HL-60 (cell line): ENCODE results near the gene SRRM5.
"Not testable (repeated sequence)": the region's sequence is repeated elsewhere in the genome, so short reads cannot be mapped to it uniquely, and the experiment has no call there.

Source experiments
- DNase-seq, 2 experiments: peaks; one replicate each; pipeline ENCODE4 v3.0.0-alpha.2; 2010 to 2020; ENCODE audit warnings: low read depth in 1 of 2, low spot score in 1 of 2
- H3K27ac ChIP-seq: fragments of 250-450 bp; sonication (Bioruptor Pico); replicated peaks from 2 replicates; pipeline ENCODE4 v1.5.1; 2020; ENCODE audit warnings: mild to moderate bottlenecking, moderate library complexity
- H3K27me3 ChIP-seq: fragments of 250-450 bp; sonication (Bioruptor Pico); 2 replicates; pipeline ENCODE4 v1.5.1; 2021; ENCODE audit warnings: mild to moderate bottlenecking, moderate library complexity; ENCODE audit not compliant: insufficient read depth, poor library complexity, severe bottlenecking
- H3K4me3 ChIP-seq: replicated peaks from 2 replicates; pipeline ENCODE4 v1.5.1; 2011; ENCODE audit warnings: mild to moderate bottlenecking, control low read depth, low read length; ENCODE audit not compliant: insufficient read depth
- CTCF ChIP-seq: IDR thresholded peaks from one replicate; pipeline ENCODE4 v1.5.1; 2011; ENCODE audit warnings: low read length, control low read depth, inconsistent platforms; ENCODE audit not compliant: insufficient read depth
- GABPA ChIP-seq: IDR thresholded peaks from 2 replicates; pipeline ENCODE4 v1.6.1; 2012; ENCODE audit warnings: low read depth
- POLR2AphosphoS5 ChIP-seq: IDR thresholded peaks from 2 replicates; pipeline ENCODE4 v1.6.1; 2012; ENCODE audit warnings: low read depth
- REST ChIP-seq: IDR thresholded peaks from 2 replicates; pipeline ENCODE4 v1.6.1; 2012; ENCODE audit warnings: low read depth; ENCODE audit not compliant: insufficient replicate concordance
- SPI1 ChIP-seq: IDR thresholded peaks from 2 replicates; pipeline ENCODE4 v1.6.1; 2012; ENCODE audit warnings: low read depth, mild to moderate bottlenecking, borderline replicate concordance

The SRRM5 gene

DNA sequence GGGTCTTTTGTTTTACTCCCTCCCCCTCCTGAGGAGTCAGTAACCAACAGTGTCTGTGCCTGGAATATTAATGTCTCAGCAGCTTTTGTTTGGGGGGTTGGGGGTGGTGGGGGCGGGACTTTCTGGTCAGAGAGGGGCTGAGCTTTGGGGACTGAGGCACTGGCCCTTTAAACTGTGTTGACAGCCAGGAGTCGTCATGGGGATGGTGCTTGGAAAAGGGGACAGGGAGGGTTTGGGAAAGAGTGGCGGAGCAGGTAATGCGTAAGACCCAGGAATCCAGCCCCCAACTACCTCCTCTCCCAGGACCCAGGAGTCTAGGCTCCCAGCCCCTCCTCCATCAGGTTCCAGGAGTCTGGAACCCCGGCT is 22.6 kb downstream of the SRRM5 start:
- DNase-seq, result no peak
- Histone ChIP-seq H3K4me3 (no peak overlapping the region), H3K27me3 (peaks cover 27% of the 10 kb centered on the region), H3K27ac (no peak overlapping the region)
- TF ChIP-seq CTCF (no peak), REST (no peak), POLR2AphosphoS5 (no peak), GABPA (no peak), SPI1 (no peak)

DNA sequence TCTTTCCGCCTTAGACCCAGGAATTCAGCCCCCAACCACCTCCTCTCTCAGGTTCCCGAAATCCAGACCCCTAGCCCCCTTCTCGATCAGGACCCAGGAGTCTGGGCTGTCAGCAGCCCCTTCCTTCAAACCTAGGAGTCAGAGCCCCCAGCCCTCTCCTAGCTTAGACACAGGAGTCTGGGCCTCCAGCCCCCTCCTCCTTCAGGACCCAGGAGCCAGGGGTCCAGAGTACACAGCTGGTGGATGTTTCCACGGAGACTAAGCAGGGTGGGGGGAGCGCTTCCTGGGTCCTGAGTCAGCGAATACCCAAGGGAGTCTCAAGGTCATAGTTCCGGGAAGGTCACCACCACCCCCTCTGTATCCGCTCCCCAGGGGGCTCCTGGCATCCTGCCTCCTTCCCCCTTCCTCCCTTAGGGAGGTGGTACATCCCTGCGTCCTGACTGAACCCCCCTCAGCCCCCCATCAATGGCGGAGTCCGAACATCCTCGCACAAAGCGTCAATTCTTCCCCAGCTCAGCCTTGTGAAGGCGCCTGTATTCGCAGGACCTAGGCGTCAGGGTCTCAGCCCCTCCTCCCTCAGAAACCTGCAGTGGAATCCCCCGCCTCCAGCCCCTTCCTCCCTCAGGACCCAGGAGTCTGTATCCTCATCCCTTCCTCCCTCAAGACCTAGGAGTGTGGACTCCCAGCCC is 23.1 kb downstream of the SRRM5 start:
- no peak for DNase-seq
- no peak for TF ChIP-seq GABPA
- no peak for TF ChIP-seq SPI1
- no peak for TF ChIP-seq REST
- no peak for TF ChIP-seq POLR2AphosphoS5
- TF ChIP-seq CTCF, result no peak
- Histone ChIP-seq H3K27me3 (peaks cover 29% of the 10 kb centered on the region), H3K27ac (no peak overlapping the region), H3K4me3 (no peak overlapping the region)

DNA sequence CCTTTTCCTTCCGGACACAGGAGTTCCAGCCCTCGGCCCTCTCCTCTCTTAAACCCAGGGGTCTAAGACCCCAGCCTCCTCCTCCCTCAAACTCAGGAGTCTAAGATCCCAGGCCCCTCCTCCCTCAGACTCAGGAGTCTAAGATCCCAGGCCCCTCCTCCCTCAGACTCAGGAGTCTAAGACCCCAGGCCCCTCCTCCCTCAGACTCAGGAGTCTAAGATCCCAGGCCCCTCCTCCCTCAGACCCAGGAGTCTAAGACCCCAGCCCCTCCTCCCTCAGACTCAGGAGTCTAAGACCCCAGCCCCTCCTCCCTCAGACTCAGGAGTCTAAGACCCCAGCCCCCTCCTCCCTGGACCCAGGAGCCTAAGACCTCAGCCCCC is 23.7 kb downstream of the SRRM5 start:
- H3K4me3 ChIP-seq, result not testable (repeated sequence)

DNA sequence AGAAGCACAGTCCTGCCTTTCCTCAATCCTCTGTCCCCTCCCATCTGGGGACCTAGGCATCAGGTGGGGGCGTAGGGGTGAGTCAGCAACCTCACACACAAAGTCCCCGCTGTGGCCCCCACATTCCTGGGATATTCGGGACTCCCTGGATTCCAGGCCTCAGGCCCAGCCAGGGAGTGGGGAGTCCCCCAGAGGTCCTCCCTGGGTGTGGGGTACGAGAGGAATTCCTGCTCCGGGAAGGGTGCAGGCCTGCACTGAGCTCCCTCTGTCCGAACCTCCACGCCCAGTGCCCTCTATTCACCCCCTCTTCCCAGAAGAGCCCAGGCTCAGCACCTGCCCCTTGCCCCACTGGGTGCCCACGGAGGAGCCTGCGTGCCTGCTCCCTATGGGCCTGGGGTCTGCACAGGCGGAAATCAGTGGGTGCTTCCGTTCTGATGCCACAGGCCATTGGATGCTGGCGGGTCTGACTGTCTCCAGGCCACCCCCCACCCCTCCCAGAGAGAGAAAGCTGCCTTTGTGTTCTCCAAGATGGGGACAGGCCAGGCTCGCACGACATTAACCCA is 24.3 kb downstream of the SRRM5 start:
- TF ChIP-seq REST (no peak), POLR2AphosphoS5 (no peak), CTCF (no peak), GABPA (no peak), SPI1 (no peak)
- H3K27ac ChIP-seq, result no peak overlapping the region
- no peak overlapping the region for H3K4me3 ChIP-seq
- no peak for DNase-seq
- H3K27me3 ChIP-seq, result peaks cover 35% of the 10 kb centered on the region

More for the DNA sequence above, 23.7 kb downstream of the SRRM5 start:
- not testable (repeated sequence) for DNase-seq, H3K27ac ChIP-seq
- H3K27me3 ChIP-seq, result peaks cover 34% of the 10 kb centered on the region
